CD4-positive, alpha-beta T cell treated with Interleukin-6 for 4 hours (primary cell): ENCODE data around the gene LRIT1.

Experiments used
- DNase-seq: peaks from one replicate; pipeline ENCODE4 v3.0.0-alpha.2; 2020; ENCODE audit warnings: mixed read lengths

LRIT1 gene

GRCh38 chr10:84191106-84191505 is 50.2 kb downstream of the LRIT1 start:
- peak; percentile 42 for DNase-seq

- no peak for DNase-seq
Observed at GRCh38 chr10:84190621-84191020, 50.7 kb downstream of the LRIT1 start.

- no peak for DNase-seq
Observed at GRCh38 chr10:84188815-84189214, 52.5 kb downstream of the LRIT1 start.

GRCh38 chr10:84185526-84186175 is 55.7 kb downstream of the LRIT1 start:
- no peak for DNase-seq

GRCh38 chr10:84184517-84184916 is 56.8 kb downstream of the LRIT1 start:
- DNase-seq, result no peak

- DNase-seq, result no peak
Observed at GRCh38 chr10:84181631-84182030, 59.7 kb downstream of the LRIT1 start.
